OCI-LY7 (cell line): ENCODE results near the gene NEK9. TPM values are rescaled to one million over a fixed set of nuclear protein-coding genes. Genes with fewer than 3 reads are reported as not detected.

Experiments
- BruUV-seq: library from RNA; stranded (reverse); fragments of 400-500 nt; replicated peaks from 2 replicates; lab custom pipeline; 2021; lab: Mats Ljungman, UMichigan
- CTCF ChIA-PET: fragments of 300-600 bp; sonication (Branson Sonifier 250); formaldehyde crosslinking; loops from one replicate; lab custom pipeline; 2022; ENCODE audit warnings: antibody characterized with exemption; ENCODE audit not compliant: unreplicated experiment; lab: Charles Lee
- POLR2A ChIA-PET: fragments of 300-600 bp; sonication (Branson Sonifier 250); formaldehyde crosslinking; loops from one replicate; lab custom pipeline; 2022; ENCODE audit warnings: antibody characterized with exemption; lab: Charles Lee
- DNase-seq: peaks from one replicate; pipeline ENCODE4 v3.0.0-alpha.2; 2015; ENCODE audit warnings: low spot score
- H2AFZ ChIP-seq: fragments of 200-600 bp; sonication (generic), shearing (Covaris generic); 2 replicates; pipeline ENCODE4 v1.6.1; 2014; ENCODE audit warnings: mild to moderate bottlenecking, antibody characterized with exemption, low read length, moderate library complexity
- H3K27ac ChIP-seq: fragments of 200-600 bp; sonication (generic); 2 replicates; pipeline ENCODE4 v1.5.1; 2014; ENCODE audit warnings: mixed run types, low read depth, mild to moderate bottlenecking, moderate library complexity, low read length, inconsistent platforms; ENCODE audit not compliant: poor library complexity, severe bottlenecking
- H3K36me3 ChIP-seq: fragments of 200-600 bp; sonication (generic); 2 replicates; pipeline ENCODE4 v1.6.1; 2014; ENCODE audit warnings: mild to moderate bottlenecking, antibody characterized with exemption, low read length, moderate library complexity, mixed read lengths; ENCODE audit not compliant: insufficient read depth
- H3K4me1 ChIP-seq: fragments of 200-600 bp; sonication (generic); 2 replicates; pipeline ENCODE4 v1.5.1; 2014; ENCODE audit warnings: mild to moderate bottlenecking, low read length; ENCODE audit not compliant: insufficient read depth, poor library complexity, severe bottlenecking
- H3K4me2 ChIP-seq: fragments of 200-600 bp; sonication (generic); 2 replicates; pipeline ENCODE4 v1.6.1; 2014; ENCODE audit warnings: mild to moderate bottlenecking, low read length
- H3K4me3 ChIP-seq: fragments of 200-600 bp; sonication (generic); 2 replicates; pipeline ENCODE4 v1.5.1; 2014; ENCODE audit warnings: mild to moderate bottlenecking, low read depth, low read length; ENCODE audit not compliant: poor library complexity, severe bottlenecking
- H3K79me2 ChIP-seq: fragments of 200-600 bp; sonication (generic); 2 replicates; pipeline ENCODE4 v1.6.1; 2016; ENCODE audit warnings: low read depth, mild to moderate bottlenecking, low read length, moderate library complexity, mixed read lengths; ENCODE audit not compliant: insufficient read depth
- H3K9me2 ChIP-seq: fragments of 200-600 bp; sonication (generic); 2 replicates; pipeline ENCODE4 v1.6.1; 2016; ENCODE audit warnings: mild to moderate bottlenecking, low read length, mixed read lengths; ENCODE audit not compliant: insufficient read depth
- H3K9me3 ChIP-seq: fragments of 200-600 bp; sonication (generic); 2 replicates; pipeline ENCODE4 v1.6.1; 2014; ENCODE audit warnings: mild to moderate bottlenecking, mixed run types, low read length, mixed read lengths
- H4K20me1 ChIP-seq: fragments of 200-600 bp; sonication (generic); 2 replicates; pipeline ENCODE4 v1.6.1; 2014; ENCODE audit warnings: mild to moderate bottlenecking, antibody characterized with exemption, low read length, moderate library complexity, mixed read lengths; ENCODE audit not compliant: insufficient read depth
- CTCF ChIP-seq: fragments of 200-600 bp; sonication (generic); conservative IDR thresholded peaks from 2 replicates; pipeline ENCODE4 v1.5.1; 2014; ENCODE audit warnings: mild to moderate bottlenecking, antibody characterized with exemption, low read length, moderate library complexity, mixed read lengths
- EZH2phosphoT487 ChIP-seq: fragments of 200-600 bp; sonication (generic); IDR thresholded peaks from 2 replicates; pipeline ENCODE4 v1.6.1; 2018; ENCODE audit warnings: low read depth, borderline replicate concordance, mild to moderate bottlenecking, mixed run types, antibody characterized with exemption, low read length, moderate library complexity, mixed read lengths
- intact Hi-C: fragments of 100-400 bp; cut with micrococcal nuclease; formaldehyde crosslinking; loops from one replicate; pipeline ENCODE4 v1.10.0; 2022; ENCODE audit not compliant: unreplicated experiment
- total RNA-seq, 2 experiments: library from RNA; depleted of rRNA in 1 of 2; stranded (reverse); fragments of >200 nt in 1 of 2; shearing (Covaris generic) in 1 of 2; gene quantifications; 2 replicates each; pipeline ENCODE4 v1.2.3, GENCODE V29; 2014 to 2022

Gene NEK9
- total RNA-seq, 2 experiments from 2014 or later: 58.3 to 86.4 TPM

- no peak for TF ChIP-seq CTCF
- no peak for TF ChIP-seq EZH2phosphoT487
- intact Hi-C loops: no loop called here
- BruUV-seq: no TSS peak
- Histone ChIP-seq H3K27ac (no peak overlapping the region), H3K9me2 (no peaks in the 10 kb centered on the region), H2AFZ (no peak overlapping the region), H4K20me1 (no peaks in the 10 kb centered on the region), H3K79me2 (no peaks in the 10 kb centered on the region), H3K4me3 (no peak overlapping the region), H3K4me1 (no peaks in the 10 kb centered on the region), H3K9me3 (no peaks in the 10 kb centered on the region), H3K36me3 (peaks cover 81% of the 10 kb centered on the region), H3K4me2 (no peak overlapping the region)
- DNase-seq: no peak
- CTCF ChIA-PET: no interaction called here
- POLR2A ChIA-PET: no interaction called here
These were observed 29.9 kb downstream of the NEK9 start for GRCh38 chr14:75096959-75097358.

- no peaks in the 10 kb centered on the region for H4K20me1 ChIP-seq
- CTCF ChIA-PET: no interaction called here
- POLR2A ChIA-PET: interaction anchor here (0.7 to 1.1 kb wide), 2 partner anchors 74 to 381 kb away, joined by 3 to 7 read pairs; no protein-coding TSS in a partner anchor
- H3K9me3 ChIP-seq: no peaks in the 10 kb centered on the region
- H3K4me2 ChIP-seq: no peak overlapping the region
- H3K4me1 ChIP-seq: no peaks in the 10 kb centered on the region
- intact Hi-C loops: no loop called here
- peaks cover 85% of the 10 kb centered on the region for H3K36me3 ChIP-seq
- BruUV-seq: no TSS peak
- no peaks in the 10 kb centered on the region for H3K9me2 ChIP-seq
- no peak for TF ChIP-seq EZH2phosphoT487
- no peak for DNase-seq
- no peak overlapping the region for H3K27ac ChIP-seq
- no peaks in the 10 kb centered on the region for H3K79me2 ChIP-seq
- no peak overlapping the region for H3K4me3 ChIP-seq
- no peak overlapping the region for H2AFZ ChIP-seq
These were observed 31.2 kb downstream of the NEK9 start for GRCh38 chr14:75095690-75096089.

DNA sequence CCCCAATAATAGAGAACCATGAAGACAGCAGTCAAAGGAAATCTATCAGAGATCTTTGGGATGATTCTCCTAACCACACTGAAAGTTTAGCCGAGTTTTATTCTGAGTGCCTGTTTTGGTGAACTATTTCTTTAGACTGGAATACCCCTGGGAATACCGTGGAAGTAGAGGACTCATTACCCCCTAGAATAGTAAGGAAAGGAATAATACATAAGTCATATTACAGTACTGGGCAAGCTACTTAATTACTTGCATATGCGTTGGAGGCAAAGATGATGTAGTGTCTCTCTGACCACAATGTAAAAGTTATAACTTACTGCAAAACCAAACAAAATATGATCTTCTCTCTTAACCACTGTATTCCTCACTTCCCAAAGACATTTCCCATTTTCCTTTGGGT is 32.0 kb downstream of the NEK9 start:
- Histone ChIP-seq H4K20me1 (no peaks in the 10 kb centered on the region), H3K36me3 (peaks cover 85% of the 10 kb centered on the region), H3K9me3 (no peaks in the 10 kb centered on the region), H3K4me2 (no peak overlapping the region), H3K4me3 (no peak overlapping the region), H3K79me2 (no peaks in the 10 kb centered on the region), H3K9me2 (no peaks in the 10 kb centered on the region), H2AFZ (no peak overlapping the region), H3K27ac (no peak overlapping the region), H3K4me1 (no peaks in the 10 kb centered on the region)
- no TSS peak for BruUV-seq
- TF ChIP-seq CTCF (no peak), EZH2phosphoT487 (no peak)
- no peak for DNase-seq
- POLR2A ChIA-PET: interaction anchor here (0.7 kb wide), 1 partner anchor 1732 kb away, joined by 3 read pairs; no protein-coding TSS in a partner anchor
- CTCF ChIA-PET: no interaction called here
- intact Hi-C loops: no loop called here
